Loucy (cell line): ENCODE measurements around the gene COBLL1.

Source experiments
- H2AFZ ChIP-seq: fragments of 200-600 bp; sonication (generic); 2 replicates; pipeline ENCODE4 v1.6.0; 2016; ENCODE audit warnings: antibody characterized with exemption, mild to moderate bottlenecking, low read length, moderate library complexity
- H3F3A ChIP-seq: fragments of 200-600 bp; 2 replicates; pipeline ENCODE4 v1.6.0; 2016; ENCODE audit warnings: antibody characterized with exemption, low read depth, mild to moderate bottlenecking
- H3K27me3 ChIP-seq: fragments of 200-600 bp; sonication (generic); 2 replicates; pipeline ENCODE4 v1.6.1; 2014; ENCODE audit warnings: low read length, mild to moderate bottlenecking; ENCODE audit not compliant: insufficient read depth, poor library complexity, severe bottlenecking
- H3K36me3 ChIP-seq: fragments of 200-600 bp; sonication (generic); 2 replicates; pipeline ENCODE4 v1.6.1; 2016; ENCODE audit warnings: low read length; ENCODE audit not compliant: insufficient read depth
- H3K4me1 ChIP-seq: fragments of 200-600 bp; sonication (generic); 2 replicates; pipeline ENCODE4 v1.5.1; 2014; ENCODE audit warnings: low read length, mild to moderate bottlenecking; ENCODE audit not compliant: insufficient read depth, poor library complexity, severe bottlenecking
- H3K4me2 ChIP-seq: fragments of 200-600 bp; sonication (generic); 2 replicates; pipeline ENCODE4 v1.6.0; 2014; ENCODE audit warnings: antibody characterized with exemption, low read length, low read depth, mild to moderate bottlenecking; ENCODE audit not compliant: poor library complexity, severe bottlenecking
- H3K4me3 ChIP-seq: fragments of 200-600 bp; sonication (generic); 2 replicates; pipeline ENCODE4 v1.5.1; 2014; ENCODE audit warnings: low read length, mild to moderate bottlenecking, mixed read lengths; ENCODE audit not compliant: poor library complexity, severe bottlenecking
- H3K79me2 ChIP-seq: fragments of 200-600 bp; sonication (generic); 2 replicates; pipeline ENCODE4 v1.6.1; 2014; ENCODE audit warnings: low read length; ENCODE audit not compliant: insufficient read depth
- H3K9ac ChIP-seq: fragments of 200-600 bp; sonication (generic); 2 replicates; pipeline ENCODE4 v1.6.0; 2014; ENCODE audit warnings: mild to moderate bottlenecking, low read depth, low read length, moderate library complexity; ENCODE audit not compliant: poor library complexity, severe bottlenecking
- H3K9me2 ChIP-seq: fragments of 200-600 bp; sonication (generic); replicated peaks from 2 replicates; pipeline ENCODE4 v1.6.1; 2016; ENCODE audit warnings: low read depth, low read length, mixed read lengths
- H3K9me3 ChIP-seq: fragments of 200-600 bp; sonication (generic); 2 replicates; pipeline ENCODE4 v1.6.1; 2014; ENCODE audit warnings: mild to moderate bottlenecking, antibody characterized with exemption, low read length, low read depth; ENCODE audit not compliant: insufficient read depth
- H4K20me1 ChIP-seq: fragments of 200-600 bp; sonication (generic); 2 replicates; pipeline ENCODE4 v1.6.0; 2014; ENCODE audit warnings: antibody characterized with exemption, low read length, mild to moderate bottlenecking; ENCODE audit not compliant: insufficient read depth, poor library complexity, severe bottlenecking
- EZH2phosphoT487 ChIP-seq: fragments of 200-600 bp; IDR thresholded peaks from 2 replicates; pipeline ENCODE4 v1.6.1; 2018; ENCODE audit warnings: antibody characterized with exemption, mild to moderate bottlenecking, moderate library complexity, borderline replicate concordance
- TF ChIP-seq, protein P1 (sequence below): fragments of 200-600 bp; sonication (generic); conservative IDR thresholded peaks from 2 replicates; pipeline ENCODE4 v1.5.1; 2014; ENCODE audit warnings: mild to moderate bottlenecking, antibody characterized with exemption, low read length

The COBLL1 gene

GRCh38 chr2:164887434-164888144, 46.0 kb upstream of the COBLL1 start:
- Histone ChIP-seq H3K9ac (no peak overlapping the region), H3K27me3 (no peaks in the 10 kb centered on the region), H3K4me1 (peaks cover 27% of the 10 kb centered on the region), H3K4me3 (no peak overlapping the region), H4K20me1 (no peaks in the 10 kb centered on the region), H3F3A (no peaks in the 10 kb centered on the region), H3K79me2 (no peaks in the 10 kb centered on the region), H3K9me2 (no peaks in the 10 kb centered on the region), H3K9me3 (no peaks in the 10 kb centered on the region), H3K36me3 (no peaks in the 10 kb centered on the region), H3K4me2 (no peak overlapping the region), H2AFZ (no peak overlapping the region)
- no peak for TF ChIP-seq EZH2phosphoT487
- TF ChIP-seq, protein P1, sequence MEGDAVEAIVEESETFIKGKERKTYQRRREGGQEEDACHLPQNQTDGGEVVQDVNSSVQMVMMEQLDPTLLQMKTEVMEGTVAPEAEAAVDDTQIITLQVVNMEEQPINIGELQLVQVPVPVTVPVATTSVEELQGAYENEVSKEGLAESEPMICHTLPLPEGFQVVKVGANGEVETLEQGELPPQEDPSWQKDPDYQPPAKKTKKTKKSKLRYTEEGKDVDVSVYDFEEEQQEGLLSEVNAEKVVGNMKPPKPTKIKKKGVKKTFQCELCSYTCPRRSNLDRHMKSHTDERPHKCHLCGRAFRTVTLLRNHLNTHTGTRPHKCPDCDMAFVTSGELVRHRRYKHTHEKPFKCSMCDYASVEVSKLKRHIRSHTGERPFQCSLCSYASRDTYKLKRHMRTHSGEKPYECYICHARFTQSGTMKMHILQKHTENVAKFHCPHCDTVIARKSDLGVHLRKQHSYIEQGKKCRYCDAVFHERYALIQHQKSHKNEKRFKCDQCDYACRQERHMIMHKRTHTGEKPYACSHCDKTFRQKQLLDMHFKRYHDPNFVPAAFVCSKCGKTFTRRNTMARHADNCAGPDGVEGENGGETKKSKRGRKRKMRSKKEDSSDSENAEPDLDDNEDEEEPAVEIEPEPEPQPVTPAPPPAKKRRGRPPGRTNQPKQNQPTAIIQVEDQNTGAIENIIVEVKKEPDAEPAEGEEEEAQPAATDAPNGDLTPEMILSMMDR, result no peak

DNA sequence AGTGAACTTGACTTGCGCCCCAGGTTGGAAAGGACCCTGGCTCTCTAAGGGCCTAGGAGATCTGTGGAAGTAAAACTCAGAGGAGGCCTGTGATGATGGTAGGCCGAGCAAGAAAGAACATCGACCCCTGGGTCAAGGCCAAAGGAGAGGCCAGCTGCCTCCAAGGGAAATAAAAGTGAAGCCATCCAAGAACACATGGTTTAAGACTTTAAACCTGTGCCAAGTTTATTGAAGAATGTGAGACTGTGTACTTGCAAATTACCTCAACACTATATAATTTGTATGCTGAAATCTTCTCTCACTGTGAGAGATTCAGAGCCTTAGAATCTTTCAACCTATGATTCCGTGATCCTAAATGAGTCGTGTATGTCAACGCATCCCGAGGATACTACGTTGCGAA, 40.7 kb upstream of the COBLL1 start:
- TF ChIP-seq EZH2phosphoT487, result no peak
- TF ChIP-seq, protein P1, result no peak
- Histone ChIP-seq H3K4me1 (no peaks in the 10 kb centered on the region), H2AFZ (no peak overlapping the region)

GRCh38 chr2:164881524-164881923, 39.9 kb upstream of the COBLL1 start:
- Histone ChIP-seq H3K4me2 (no peak overlapping the region), H3K9me3 (no peaks in the 10 kb centered on the region), H3K9ac (no peak overlapping the region), H3K4me1 (no peaks in the 10 kb centered on the region), H3K4me3 (no peak overlapping the region), H4K20me1 (no peaks in the 10 kb centered on the region), H3K36me3 (no peaks in the 10 kb centered on the region), H3K79me2 (no peaks in the 10 kb centered on the region), H3K27me3 (no peaks in the 10 kb centered on the region), H3K9me2 (no peaks in the 10 kb centered on the region), H3F3A (no peaks in the 10 kb centered on the region), H2AFZ (no peak overlapping the region)
- TF ChIP-seq, protein P1, result no peak
- TF ChIP-seq EZH2phosphoT487, result no peak

More for the DNA sequence above, 40.7 kb upstream of the COBLL1 start:
- Histone ChIP-seq H3K9ac (no peak overlapping the region), H3F3A (no peaks in the 10 kb centered on the region), H3K9me2 (no peaks in the 10 kb centered on the region), H3K4me3 (no peak overlapping the region), H3K4me2 (no peak overlapping the region), H3K36me3 (no peaks in the 10 kb centered on the region), H4K20me1 (no peaks in the 10 kb centered on the region), H3K27me3 (no peaks in the 10 kb centered on the region), H3K79me2 (no peaks in the 10 kb centered on the region), H3K9me3 (no peaks in the 10 kb centered on the region)
